HCEC 1CT (cell line): ENCODE data around the gene DDX18.

Experiments used
- DNase-seq: peaks from one replicate; pipeline ENCODE4 v3.0.0-alpha.2; 2017

DDX18 gene

GRCh38 chr2:117835990-117836760 lies 21.7 kb downstream of the DDX18 start:
- peak; percentile 83 for DNase-seq

GRCh38 chr2:117845304-117845703 lies 30.8 kb downstream of the DDX18 start:
- DNase-seq = no peak

- DNase-seq = no peak
These were observed 35.5 kb downstream of the DDX18 start for GRCh38 chr2:117850015-117850414.

GRCh38 chr2:117850461-117850860 lies 36.0 kb downstream of the DDX18 start:
- no peak for DNase-seq

GRCh38 chr2:117851969-117852368 lies 37.5 kb downstream of the DDX18 start:
- DNase-seq = no peak

- no peak for DNase-seq
These were observed 38.8 kb downstream of the DDX18 start for GRCh38 chr2:117853316-117853715.

- no peak for DNase-seq
These were observed 39.4 kb downstream of the DDX18 start for GRCh38 chr2:117853873-117854272.

GRCh38 chr2:117854610-117855009 lies 40.1 kb downstream of the DDX18 start:
- DNase-seq = no peak

- DNase-seq = peak; percentile 4
These were observed 41.4 kb downstream of the DDX18 start for GRCh38 chr2:117855886-117856285.

GRCh38 chr2:117856415-117857210 lies 42.1 kb downstream of the DDX18 start:
- peak; percentile 98 for DNase-seq

- no peak for DNase-seq
These were observed 43.8 kb downstream of the DDX18 start for GRCh38 chr2:117858336-117858735.

GRCh38 chr2:117858892-117859531 lies 44.5 kb downstream of the DDX18 start:
- no peak for DNase-seq

- DNase-seq = no peak
These were observed 45.0 kb downstream of the DDX18 start for GRCh38 chr2:117859532-117859911.

- DNase-seq = no peak
These were observed 45.6 kb downstream of the DDX18 start for GRCh38 chr2:117859924-117860647.

GRCh38 chr2:117862459-117862858 lies 48.0 kb downstream of the DDX18 start:
- DNase-seq = no peak

GRCh38 chr2:117875786-117876185 lies 61.3 kb downstream of the DDX18 start:
- DNase-seq = no peak

- DNase-seq = no peak
These were observed 64.5 kb downstream of the DDX18 start for GRCh38 chr2:117879003-117879402.
